ENCODE results near the gene UBC. TPM values are rescaled to one million over a fixed set of nuclear protein-coding genes. Genes with fewer than 3 reads are reported as not detected.
"Not testable (repeated sequence)": the region's sequence is repeated elsewhere in the genome, so short reads cannot be mapped to it uniquely, and the experiment has no call there.

Gene UBC
- total RNA-seq, 1 donor from 2014 or later: 1,059 TPM

DNA sequence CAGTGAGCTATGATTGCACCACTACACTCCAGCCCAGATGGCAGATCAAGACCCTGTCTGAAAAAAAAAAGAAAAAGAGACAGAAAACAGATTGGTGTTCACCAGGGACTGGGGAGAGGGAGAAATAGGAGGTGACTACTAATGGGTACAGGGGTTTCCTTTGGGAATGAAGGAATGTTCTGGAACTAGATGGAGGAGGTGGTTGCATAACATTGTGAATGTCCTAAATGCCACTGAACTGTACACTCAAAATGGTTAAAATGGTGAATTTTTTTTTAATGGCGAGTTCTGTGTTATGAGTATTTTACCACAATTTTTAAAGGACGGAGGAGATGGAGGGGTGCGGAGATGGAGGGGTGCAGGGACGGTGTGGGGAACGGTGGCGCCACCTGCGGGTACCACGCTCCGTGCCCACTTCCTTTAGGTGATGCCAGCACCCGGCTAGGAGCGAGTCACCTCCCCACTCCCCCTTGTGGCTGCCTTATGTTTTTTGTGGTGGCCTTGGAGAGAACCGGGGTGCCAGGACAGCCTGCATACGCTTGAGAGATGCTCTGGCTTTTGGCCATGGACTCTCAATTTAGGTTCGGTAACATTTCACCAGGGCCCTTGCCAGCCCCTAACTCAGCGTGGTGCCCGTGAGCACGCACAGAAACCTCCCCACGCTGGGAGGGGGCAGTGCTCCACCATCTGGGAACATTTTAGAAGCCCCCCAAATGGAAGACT is 16.1 kb downstream of the UBC start:
- intact Hi-C loops (cut with micrococcal nuclease): loop anchor here (1.0 kb wide), 3 partner anchors 34 to 862 kb away; no protein-coding TSS in a partner anchor

DNA sequence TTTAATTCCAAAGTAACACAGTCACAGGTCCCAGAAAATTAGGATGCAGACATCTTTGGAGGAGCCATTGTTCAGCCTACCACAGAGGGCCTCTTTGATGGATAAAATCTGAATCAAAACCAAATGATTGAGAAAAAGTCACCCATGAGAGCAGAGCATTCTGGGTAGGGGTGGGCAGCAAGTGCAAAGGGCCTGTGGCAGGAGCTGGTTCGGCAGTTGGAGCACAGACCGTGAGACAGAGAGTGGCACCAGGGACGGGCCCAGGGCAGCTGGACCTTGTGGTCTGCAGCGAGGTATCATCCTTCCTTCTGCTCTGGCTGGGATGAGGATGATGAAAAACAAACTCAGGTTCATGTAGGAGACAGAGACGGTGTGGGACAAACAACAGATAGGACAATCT is 18.0 kb downstream of the UBC start:
- intact Hi-C loops (cut with micrococcal nuclease): no loop called here

- intact Hi-C loops (cut with micrococcal nuclease): no loop called here
Measured at GRCh38 chr12:124893792-124894516, 20.5 kb downstream of the UBC start.

- intact Hi-C loops (cut with micrococcal nuclease): no loop called here
Measured at GRCh38 chr12:124888260-124888659, 26.2 kb downstream of the UBC start.

GRCh38 chr12:124887766-124888165 is 26.7 kb downstream of the UBC start:
- intact Hi-C loops (cut with micrococcal nuclease): not testable (repeated sequence)

DNA sequence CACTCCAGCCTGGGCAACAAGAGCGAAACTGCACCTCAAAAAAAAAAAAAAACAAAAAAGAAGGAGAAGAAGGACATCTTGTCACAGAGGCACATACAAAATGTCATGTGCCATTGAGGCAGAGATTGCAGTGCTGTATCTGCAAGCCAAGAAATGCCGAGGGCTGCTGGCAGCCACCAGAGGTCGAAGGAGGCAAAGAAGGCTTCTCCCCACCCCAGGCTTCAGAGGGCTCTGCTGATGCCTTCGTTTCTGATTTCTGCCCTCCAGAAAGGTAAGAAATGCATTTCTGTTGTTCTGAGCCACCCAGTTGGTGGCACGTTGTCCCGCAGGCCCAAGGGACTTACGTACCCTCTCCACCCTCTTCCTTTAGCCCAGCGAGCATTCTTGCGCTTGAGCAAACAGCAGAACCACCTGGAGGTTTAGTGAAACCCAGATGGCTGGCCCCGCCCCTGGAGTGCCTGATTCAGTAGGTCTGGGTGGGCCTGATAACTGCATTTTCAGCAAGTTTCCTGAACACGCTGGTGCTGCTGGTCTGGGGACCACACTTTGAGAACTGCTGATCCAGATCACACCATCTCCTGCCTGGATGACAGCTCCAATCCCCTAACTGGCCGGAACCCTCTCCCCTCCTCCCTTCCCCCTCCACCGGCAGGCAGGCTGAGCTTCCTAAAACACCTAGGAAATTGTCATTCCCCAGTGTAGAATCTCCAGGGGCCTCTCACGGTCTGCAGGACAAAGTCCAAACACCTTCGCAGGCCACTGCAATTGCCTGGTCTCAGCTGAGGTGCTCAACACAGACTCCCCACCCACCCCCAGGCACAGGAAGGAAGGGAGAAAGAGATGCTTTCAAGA is 29.6 kb downstream of the UBC start:
- intact Hi-C loops (cut with micrococcal nuclease): no loop called here

DNA sequence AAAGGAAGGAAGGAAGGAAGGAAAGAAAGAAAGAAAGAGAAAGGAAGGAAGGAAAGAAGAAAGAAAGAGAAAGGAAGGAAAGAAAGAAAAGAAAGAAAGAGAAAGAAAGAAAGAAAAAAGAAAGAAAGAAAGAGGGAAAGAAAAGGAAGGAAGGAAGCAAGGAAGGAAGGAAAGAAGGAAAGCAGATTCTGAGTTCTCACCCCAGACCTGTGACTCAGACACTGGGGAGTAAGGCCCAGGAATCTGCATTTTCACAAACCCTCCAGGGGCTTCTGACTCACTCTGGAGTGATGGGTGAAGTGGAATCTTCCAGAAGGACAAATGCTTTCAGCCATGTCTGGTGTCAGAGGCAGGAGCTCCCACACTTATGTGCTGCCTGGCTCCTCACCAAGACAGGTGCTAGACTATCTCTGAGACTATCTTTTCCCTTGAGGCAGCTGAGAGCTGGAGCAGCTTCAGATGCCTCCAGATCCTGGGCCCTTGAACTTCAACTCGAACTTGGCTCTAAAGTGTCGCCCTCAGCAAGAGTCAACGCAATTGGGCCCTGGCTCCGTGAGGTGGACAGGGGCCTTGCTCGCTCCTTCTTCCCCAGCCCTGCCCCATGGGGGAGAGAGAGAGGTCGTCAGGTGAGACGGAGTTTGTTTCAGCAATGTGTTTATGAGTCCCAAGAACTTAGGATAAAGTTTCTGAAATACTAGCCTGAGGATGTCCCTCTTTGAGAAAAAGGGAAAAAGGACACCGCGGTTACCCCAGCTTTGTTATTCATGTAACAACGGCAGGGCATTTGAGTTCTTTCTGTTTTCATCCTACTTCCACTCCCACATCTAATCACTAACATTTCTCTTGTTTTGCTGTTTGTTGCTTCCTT is 31.0 kb downstream of the UBC start:
- intact Hi-C loops (cut with micrococcal nuclease): no loop called here

DNA sequence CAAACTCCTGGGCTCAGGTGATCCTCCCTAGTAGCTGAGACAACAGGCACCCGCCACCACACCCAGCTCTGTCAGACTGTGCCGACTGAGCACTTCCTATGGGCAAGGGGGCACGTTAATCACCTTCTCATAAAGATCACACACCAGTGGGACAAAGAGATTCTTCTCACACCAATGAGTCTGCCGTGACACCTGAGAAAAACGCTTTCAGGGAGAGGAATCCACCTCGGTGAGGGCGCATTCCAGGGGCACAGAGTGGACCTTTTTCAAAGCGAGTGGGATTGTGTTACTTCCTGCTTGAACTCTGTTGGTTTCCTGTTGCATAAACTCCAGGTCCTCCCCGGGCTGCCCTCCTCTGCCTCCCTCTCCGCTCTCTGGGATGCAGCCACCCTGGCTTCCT is 33.3 kb downstream of the UBC start:
- intact Hi-C loops (cut with micrococcal nuclease): no loop called here

DNA sequence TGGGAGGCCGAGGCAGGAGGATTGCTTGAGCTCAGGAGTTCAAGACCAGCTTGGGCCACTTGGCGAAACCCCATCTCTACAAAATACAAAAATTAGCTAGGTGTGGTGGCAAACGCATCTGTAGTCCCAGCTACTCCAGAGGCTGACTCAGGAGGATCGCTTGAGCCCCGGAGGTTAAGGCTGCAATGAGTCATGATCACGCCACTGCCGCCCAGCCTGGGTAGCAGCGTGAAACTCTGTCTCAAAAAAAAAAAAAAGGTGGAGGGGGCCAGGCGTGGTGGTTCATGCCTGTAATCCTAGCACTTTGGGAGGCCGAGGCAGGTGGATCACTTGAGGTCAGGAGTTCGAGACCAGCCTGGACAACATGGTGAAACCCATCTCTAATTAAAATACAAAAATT is 34.1 kb downstream of the UBC start:
- intact Hi-C loops (cut with micrococcal nuclease): not testable (repeated sequence)

GRCh38 chr12:124878795-124879516 is 35.5 kb downstream of the UBC start:
- intact Hi-C loops (cut with micrococcal nuclease): no loop called here

GRCh38 chr12:124877423-124877822 is 37.0 kb downstream of the UBC start:
- intact Hi-C loops (cut with micrococcal nuclease): no loop called here

DNA sequence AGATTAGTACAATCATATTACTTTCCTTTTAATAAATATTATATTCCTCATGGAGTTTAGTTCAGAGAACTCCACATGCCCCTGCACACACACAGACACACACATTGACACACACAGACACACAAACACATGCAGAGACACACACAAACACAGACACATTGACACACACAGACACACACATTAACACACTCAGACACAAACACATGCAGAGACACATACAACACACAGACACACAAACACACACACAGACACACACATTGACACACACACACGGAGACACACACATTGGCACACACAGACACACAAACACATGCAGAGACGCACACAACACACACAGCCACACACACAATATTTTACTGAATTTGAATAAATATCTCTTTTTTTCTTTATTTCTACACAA is 38.3 kb downstream of the UBC start:
- intact Hi-C loops (cut with micrococcal nuclease): no loop called here

DNA sequence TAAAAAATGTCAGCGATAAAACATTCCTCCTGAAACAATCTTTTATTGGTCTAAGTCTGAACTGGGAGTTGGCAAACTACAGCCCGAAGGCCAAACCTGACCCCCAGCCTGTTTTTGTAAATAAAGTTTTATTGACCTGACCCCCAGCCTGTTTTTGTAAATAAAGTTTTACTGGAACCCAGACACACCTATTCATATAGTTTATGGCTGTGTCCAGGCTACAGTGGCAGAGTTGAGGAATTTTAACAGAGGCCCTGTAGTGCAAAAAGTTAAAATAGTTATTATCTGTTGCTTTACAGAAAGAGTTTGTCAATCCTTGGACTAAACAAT is 38.7 kb downstream of the UBC start:
- intact Hi-C loops (cut with micrococcal nuclease): no loop called here

DNA sequence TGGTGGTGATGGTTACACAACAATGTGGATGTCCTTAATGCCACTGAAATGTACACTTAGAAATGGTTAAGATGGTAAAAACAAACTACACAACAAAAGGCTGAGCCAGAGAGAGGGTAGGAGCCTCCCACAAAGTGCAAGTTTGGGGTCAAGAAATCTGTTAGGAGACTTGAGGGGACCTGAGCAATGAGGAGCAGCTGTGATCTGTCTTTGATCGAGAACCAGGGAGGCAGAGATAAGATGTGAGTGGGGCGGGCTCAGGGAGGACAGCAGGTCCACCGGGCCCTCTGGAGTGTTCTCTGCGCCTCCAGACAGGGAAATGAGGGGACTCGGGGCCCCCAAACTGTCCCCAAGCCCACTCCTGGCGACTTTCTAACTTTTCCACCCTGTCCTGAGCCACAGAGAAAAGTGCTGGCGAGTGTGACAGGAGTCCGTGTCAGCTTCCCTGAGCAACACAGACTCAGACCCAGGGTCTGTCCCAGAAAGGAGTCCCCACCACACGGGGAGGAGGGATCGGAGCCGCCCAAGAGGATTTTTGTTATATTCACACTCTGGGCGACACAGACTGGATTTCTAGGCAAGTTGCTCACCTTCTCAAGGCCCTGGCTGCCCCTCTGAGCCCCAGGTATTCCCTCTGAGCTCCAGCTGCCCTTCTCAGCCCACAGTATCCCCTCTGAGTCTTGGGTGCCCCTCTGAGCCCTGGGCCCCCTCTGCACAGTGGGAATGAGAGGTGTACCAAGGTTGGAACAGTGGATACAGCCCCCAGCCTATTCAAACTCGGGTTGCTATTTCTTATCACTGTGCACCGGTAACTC is 39.3 kb downstream of the UBC start:
- intact Hi-C loops (cut with micrococcal nuclease): no loop called here

DNA sequence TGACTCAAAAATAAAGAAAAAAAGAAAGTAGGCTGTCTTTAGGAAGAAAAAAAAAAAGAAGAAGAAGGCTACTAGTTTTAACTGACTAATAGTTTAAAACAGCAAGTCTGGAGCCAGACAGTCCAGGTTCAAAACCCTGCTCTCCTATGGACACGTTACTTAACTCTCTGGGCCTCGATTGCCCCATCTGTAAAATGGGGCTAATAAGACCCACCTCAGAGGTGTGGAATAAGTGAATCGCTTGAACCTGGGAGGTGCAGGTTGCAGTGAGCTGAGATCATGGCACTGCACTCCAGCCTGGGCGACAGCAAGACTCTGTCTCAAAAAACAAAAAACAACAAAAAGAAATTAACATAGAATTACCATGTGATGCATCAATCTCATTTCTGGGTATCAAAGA is 40.3 kb downstream of the UBC start:
- intact Hi-C loops (cut with micrococcal nuclease): no loop called here

- intact Hi-C loops (cut with micrococcal nuclease): no loop called here
Measured at GRCh38 chr12:124872068-124872719, 42.3 kb downstream of the UBC start.

DNA sequence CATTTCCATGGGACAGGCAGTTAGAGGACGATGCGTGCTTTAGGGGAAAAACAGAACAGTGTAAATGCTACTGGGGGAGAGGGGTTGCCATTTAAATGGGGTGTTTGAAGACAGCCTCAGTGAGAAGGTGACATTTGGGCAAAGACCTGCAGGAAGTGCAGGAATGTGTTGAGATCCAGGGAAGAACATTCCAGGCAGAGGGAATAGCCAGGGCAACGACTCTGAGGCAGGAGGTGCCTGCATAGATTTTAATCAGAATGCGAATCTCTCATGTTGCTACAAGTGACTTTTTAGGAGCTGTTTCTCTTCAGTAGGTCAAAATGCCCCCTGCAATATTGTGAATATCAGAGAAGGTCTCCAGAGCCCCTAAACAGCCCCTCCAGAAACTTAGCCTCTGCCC is 43.2 kb downstream of the UBC start:
- intact Hi-C loops (cut with micrococcal nuclease): no loop called here

DNA sequence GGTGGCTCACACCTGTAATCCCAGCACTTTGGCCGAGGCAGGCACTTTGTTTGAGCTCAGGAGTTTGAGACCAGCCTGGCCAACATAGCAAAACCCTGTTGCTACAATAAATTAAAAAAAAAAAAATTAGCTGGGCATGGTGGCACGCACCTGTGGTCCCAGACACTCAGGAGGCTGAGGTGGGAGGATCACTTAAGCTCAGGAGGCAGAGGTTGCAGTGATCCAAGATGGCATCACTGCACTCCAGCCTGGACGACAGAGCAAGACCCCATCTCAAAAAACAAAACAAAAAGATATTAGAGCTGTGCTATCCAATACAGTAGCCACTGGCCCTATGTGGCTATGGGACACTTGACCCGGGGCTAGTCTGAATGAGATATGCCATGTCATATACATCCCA is 43.9 kb downstream of the UBC start:
- intact Hi-C loops (cut with micrococcal nuclease): no loop called here

DNA sequence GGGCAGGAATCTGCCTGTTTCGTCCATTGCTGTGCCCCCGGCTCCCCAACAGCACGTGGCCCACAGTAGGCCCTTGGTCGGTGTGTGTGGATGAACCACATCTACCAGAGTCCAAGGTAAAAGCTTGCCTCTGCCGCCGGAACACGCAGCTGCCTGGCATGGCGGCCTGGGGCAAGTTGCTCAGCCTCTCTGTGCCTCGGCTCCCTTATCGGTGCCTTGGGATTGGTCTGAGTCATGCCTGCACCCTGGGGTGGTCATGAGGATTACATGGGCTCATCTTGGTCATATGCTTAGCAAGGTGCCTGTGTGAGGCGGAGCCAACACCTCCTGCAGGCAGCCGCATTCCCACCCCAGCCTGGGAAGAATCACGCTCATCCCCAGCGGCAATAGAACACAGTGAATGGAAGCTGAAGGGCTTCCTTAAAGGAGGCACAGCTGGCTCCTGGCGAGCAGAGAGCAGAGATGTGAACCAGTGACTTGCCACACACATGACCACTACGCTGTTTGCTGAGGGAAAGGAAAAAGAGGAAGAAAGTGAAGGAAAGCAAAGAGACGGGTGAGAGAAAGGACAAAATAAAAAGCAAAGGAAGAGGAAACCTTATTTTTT is 45.3 kb downstream of the UBC start:
- intact Hi-C loops (cut with micrococcal nuclease): no loop called here

Measured in T-helper 1 cell treated with Interleukin-12 subunit alpha and Interleukin-12 subunit beta and Interleukin-4 antibody, amounts not matched to agents 30 ng/mL and 1 ng/mL, for 36 hours (primary cell).